HepG2 (cell line): Measurements from ENCODE around the gene DGUOK. TPM values are rescaled to one million over a fixed set of nuclear protein-coding genes. Genes with fewer than 3 reads are reported as not detected.
A peak's percentile ranks its signal among the peaks of the same experiment; 100 is the strongest.

Experiments
- AKAP8 ChIP-seq: sonication (generic); formaldehyde crosslinking; IDR thresholded peaks from 2 replicates; pipeline ENCODE4 v1.5.1; 2020; ENCODE audit warnings: mild to moderate bottlenecking, missing genetic modification reagents
- CBX2 ChIP-seq, 2 experiments: fragments of 200-600 bp in 1 of 2; sonication (generic); formaldehyde crosslinking in 1 of 2; IDR thresholded peaks; 2 replicates each; pipeline versions ENCODE4 v1.7.0 to v1.8.1; 2018 to 2022; ENCODE audit warnings: low read depth in 2 of 2, low read length in 1 of 2, mild to moderate bottlenecking in 1 of 2, missing genetic modification reagents in 1 of 2
- EED ChIP-seq: sonication (generic); formaldehyde crosslinking; IDR thresholded peaks from 2 replicates; pipeline ENCODE4 v1.5.0; 2020; ENCODE audit warnings: mild to moderate bottlenecking, missing genetic modification reagents
- ETV5 ChIP-seq: IDR thresholded peaks from 2 replicates; pipeline ENCODE4 v1.6.1; 2018; ENCODE audit warnings: missing biosample characterization, missing genetic modification reagents, inconsistent platforms, borderline replicate concordance
- HOXA3 ChIP-seq: sonication (generic); formaldehyde crosslinking; IDR thresholded peaks from 2 replicates; pipeline ENCODE4 v1.5.0; 2020; ENCODE audit warnings: missing genetic modification reagents
- KDM5A ChIP-seq: fragments of 200-600 bp; sonication (generic); IDR thresholded peaks from 2 replicates; pipeline ENCODE4 v1.7.0; 2018; ENCODE audit warnings: antibody characterized with exemption, mild to moderate bottlenecking, low read length, borderline replicate concordance
- MTA1 ChIP-seq: sonication (generic); formaldehyde crosslinking; IDR thresholded peaks from 2 replicates; pipeline ENCODE4 v1.4.0; 2020; ENCODE audit warnings: missing genetic modification reagents, mild to moderate bottlenecking, borderline replicate concordance
- NCOR1 ChIP-seq: fragments of 200-600 bp; sonication (generic); IDR thresholded peaks from 2 replicates; pipeline ENCODE4 v1.7.0; 2017; ENCODE audit warnings: antibody characterized with exemption, low read length, borderline replicate concordance
- PAWR ChIP-seq: sonication (generic); formaldehyde crosslinking; IDR thresholded peaks from 2 replicates; pipeline ENCODE4 v1.4.0; 2020; ENCODE audit warnings: missing genetic modification reagents, mild to moderate bottlenecking, borderline replicate concordance
- RXRB ChIP-seq: IDR thresholded peaks from 2 replicates; pipeline ENCODE4 v1.6.1; 2016; ENCODE audit warnings: borderline replicate concordance, missing genetic modification reagents, missing compliant biosample characterization
- SOX13 ChIP-seq, 3 experiments: fragments of 450-650 bp in 1 of 3; sonication (generic) in 1 of 3; formaldehyde crosslinking in 1 of 3; IDR thresholded peaks in 2 of 3; conservative IDR thresholded peaks in 1 of 3; 2 replicates each; pipeline versions ENCODE4 v1.5.0 to v1.6.1; 2016 to 2020; ENCODE audit warnings: antibody characterized with exemption in 1 of 3, mild to moderate bottlenecking in 1 of 3, missing compliant biosample characterization in 1 of 3, missing genetic modification reagents in 1 of 3, moderate library complexity in 1 of 3
- ZC3H13 ChIP-seq: sonication (generic); formaldehyde crosslinking; IDR thresholded peaks from 2 replicates; pipeline ENCODE4 v1.8.1; 2023; ENCODE audit warnings: mild to moderate bottlenecking, missing genetic modification reagents, moderate library complexity
- ZC3H4 ChIP-seq: sonication (generic); formaldehyde crosslinking; IDR thresholded peaks from 2 replicates; pipeline ENCODE4 v1.4.0; 2020; ENCODE audit warnings: missing genetic modification reagents, borderline replicate concordance
- ZNF598 ChIP-seq: sonication (generic); formaldehyde crosslinking; IDR thresholded peaks from 2 replicates; pipeline ENCODE4 v1.5.1; 2020; ENCODE audit warnings: mild to moderate bottlenecking, missing genetic modification reagents, borderline replicate concordance
- ZNF777 ChIP-seq: sonication (generic); formaldehyde crosslinking; IDR thresholded peaks from 2 replicates; pipeline ENCODE4 v1.4.0; 2020; ENCODE audit warnings: missing genetic modification reagents
- polyA plus RNA-seq, 8 experiments: library from polyadenylated mRNA; depleted of rRNA in 3 of 8; stranded (reverse) in 7 of 8; unstranded in 1 of 8; fragments of >200 nt; fragmentation: Illumina TruSeq in 4 of 8; extraction: Trizol in 4 of 8; gene quantifications; 2 replicates each; pipeline versions ENCODE4 v1.2.1 to v1.2.3, GENCODE V29; 2011 to 2016; ENCODE audit warnings: low read depth in 4 of 8, missing spikeins in 1 of 8, mixed read lengths in 1 of 8; ENCODE audit not compliant: insufficient read depth in 1 of 8
- total RNA-seq, 5 experiments: library from RNA; depleted of rRNA; stranded (reverse); fragments of >200 nt; fragmentation: Illumina TruSeq; extraction: Trizol; gene quantifications; 2 replicates each; pipeline ENCODE4 v1.2.3, GENCODE V29; 2016; ENCODE audit warnings: low read depth in 1 of 5
- TF ChIP-seq, protein P1 (sequence below): sonication (generic); formaldehyde crosslinking; IDR thresholded peaks from 2 replicates; pipeline ENCODE4 v1.5.0; 2020; ENCODE audit warnings: mild to moderate bottlenecking, missing genetic modification reagents, borderline replicate concordance
- TF ChIP-seq, protein P2 (sequence below): sonication (generic); formaldehyde crosslinking; IDR thresholded peaks from 2 replicates; pipeline ENCODE4 v1.5.0; 2020; ENCODE audit warnings: mild to moderate bottlenecking, missing genetic modification reagents
- TF ChIP-seq, protein P3 (sequence below): sonication (generic); formaldehyde crosslinking; IDR thresholded peaks from 2 replicates; pipeline ENCODE4 v1.8.0; 2022; ENCODE audit warnings: missing genetic modification reagents, mild to moderate bottlenecking, borderline replicate concordance
- TF ChIP-seq, protein P4 (sequence below): sonication (generic); formaldehyde crosslinking; IDR thresholded peaks from 2 replicates; pipeline ENCODE4 v1.4.0; 2020; ENCODE audit warnings: mild to moderate bottlenecking, missing genetic modification reagents

Gene DGUOK
- total and polyA plus RNA-seq, 2 of the 13 experiments (the other 11 are each of a cell fraction or from before 2014, with no cell fraction given) = 105 to 137 TPM

DNA sequence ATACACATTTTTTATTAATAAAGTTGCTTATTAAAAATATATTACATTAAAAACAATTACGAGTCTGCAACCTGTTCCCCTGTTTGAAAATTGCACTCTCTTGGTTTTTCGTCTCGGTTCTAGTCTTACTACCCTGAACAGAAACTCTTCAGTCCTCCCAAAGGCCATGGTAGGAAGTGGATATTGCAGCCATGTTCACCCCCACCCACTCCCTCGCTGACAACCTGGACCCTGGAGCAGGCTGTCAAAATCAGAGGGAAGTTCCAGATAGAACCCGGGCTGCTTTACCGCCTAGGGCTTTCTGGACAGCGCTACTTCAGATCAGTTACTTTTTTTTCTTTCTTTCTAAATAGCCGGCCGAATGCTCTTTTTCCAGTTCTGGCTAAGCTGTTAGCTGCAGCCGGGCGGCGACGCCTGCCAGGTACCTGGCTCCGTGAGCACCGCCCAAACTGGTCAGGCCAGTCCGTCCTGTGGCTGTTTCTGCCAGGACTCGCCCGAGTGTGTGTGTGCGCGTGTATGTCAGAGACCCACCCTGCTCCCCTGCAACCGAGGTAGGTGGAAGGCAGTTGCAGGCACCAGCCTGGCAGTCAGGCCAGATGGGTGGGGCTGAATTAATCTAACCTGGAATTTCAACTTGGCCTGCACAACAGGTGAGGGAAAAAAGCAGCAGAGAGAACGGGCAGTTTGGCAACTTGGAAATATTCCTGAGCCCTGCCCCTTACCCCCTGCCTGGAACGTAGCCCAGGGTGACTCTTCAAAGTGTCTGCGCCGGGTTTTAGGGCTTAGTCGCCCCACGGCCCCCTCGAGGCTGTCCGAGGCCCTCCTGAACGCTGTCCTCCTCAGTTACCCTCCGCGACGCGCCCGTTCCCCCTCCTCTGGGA lies 56.9 kb downstream of the DGUOK start (continued):
- TF ChIP-seq KDM5A (no peak), AKAP8 (peak; percentile 93), ZNF777 (CRISPR knock-in tag) (no peak), ZNF598 (CRISPR knock-in tag) (no peak), HOXA3 (CRISPR knock-in tag) (peak; percentile 36; the same call in 1 of the 2 replicates), EED (CRISPR knock-in tag) (peak; percentile 45; the same call in 1 of the 2 replicates), ZC3H4 (CRISPR knock-in tag) (peak; percentile 74; the same call in 1 of the 2 replicates), ZC3H13 (CRISPR knock-in tag) (peak; percentile 92), CBX2 (IDR thresholded peaks at IDR 0.05; ENCODE audit: low read depth, low read length) (peak; percentile 59; the same call in 1 of the 2 replicates), CBX2 (CRISPR knock-in tag; IDR thresholded peaks at IDR 0.05; ENCODE audit: low read depth) (no peak), MTA1 (CRISPR knock-in tag) (peak; percentile 16; the same call in 1 of the 2 replicates), RXRB (CRISPR knock-in tag) (no peak), NCOR1 (0 out of 2 replicates have a peak, but pooled peaks have one; percentile 32), ETV5 (CRISPR knock-in tag) (no peak), SOX13 (IDR thresholded peaks at IDR 0.05) (no peak), SOX13 (CRISPR knock-in tag; conservative IDR thresholded peaks at IDR 0.05 in 1 of 2, IDR thresholded peaks at IDR 0.05 in 1 of 2) (no peak), PAWR (CRISPR knock-in tag) (no peak)
- TF ChIP-seq, protein P1, sequence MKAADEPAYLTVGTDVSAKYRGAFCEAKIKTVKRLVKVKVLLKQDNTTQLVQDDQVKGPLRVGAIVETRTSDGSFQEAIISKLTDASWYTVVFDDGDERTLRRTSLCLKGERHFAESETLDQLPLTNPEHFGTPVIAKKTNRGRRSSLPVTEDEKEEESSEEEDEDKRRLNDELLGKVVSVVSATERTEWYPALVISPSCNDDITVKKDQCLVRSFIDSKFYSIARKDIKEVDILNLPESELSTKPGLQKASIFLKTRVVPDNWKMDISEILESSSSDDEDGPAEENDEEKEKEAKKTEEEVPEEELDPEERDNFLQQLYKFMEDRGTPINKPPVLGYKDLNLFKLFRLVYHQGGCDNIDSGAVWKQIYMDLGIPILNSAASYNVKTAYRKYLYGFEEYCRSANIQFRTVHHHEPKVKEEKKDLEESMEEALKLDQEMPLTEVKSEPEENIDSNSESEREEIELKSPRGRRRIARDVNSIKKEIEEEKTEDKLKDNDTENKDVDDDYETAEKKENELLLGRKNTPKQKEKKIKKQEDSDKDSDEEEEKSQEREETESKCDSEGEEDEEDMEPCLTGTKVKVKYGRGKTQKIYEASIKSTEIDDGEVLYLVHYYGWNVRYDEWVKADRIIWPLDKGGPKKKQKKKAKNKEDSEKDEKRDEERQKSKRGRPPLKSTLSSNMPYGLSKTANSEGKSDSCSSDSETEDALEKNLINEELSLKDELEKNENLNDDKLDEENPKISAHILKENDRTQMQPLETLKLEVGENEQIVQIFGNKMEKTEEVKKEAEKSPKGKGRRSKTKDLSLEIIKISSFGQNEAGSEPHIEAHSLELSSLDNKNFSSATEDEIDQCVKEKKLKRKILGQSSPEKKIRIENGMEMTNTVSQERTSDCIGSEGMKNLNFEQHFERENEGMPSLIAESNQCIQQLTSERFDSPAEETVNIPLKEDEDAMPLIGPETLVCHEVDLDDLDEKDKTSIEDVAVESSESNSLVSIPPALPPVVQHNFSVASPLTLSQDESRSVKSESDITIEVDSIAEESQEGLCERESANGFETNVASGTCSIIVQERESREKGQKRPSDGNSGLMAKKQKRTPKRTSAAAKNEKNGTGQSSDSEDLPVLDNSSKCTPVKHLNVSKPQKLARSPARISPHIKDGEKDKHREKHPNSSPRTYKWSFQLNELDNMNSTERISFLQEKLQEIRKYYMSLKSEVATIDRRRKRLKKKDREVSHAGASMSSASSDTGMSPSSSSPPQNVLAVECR (CRISPR knock-in tag) = no peak; the same call in 1 of the 2 replicates
- TF ChIP-seq, protein P2, sequence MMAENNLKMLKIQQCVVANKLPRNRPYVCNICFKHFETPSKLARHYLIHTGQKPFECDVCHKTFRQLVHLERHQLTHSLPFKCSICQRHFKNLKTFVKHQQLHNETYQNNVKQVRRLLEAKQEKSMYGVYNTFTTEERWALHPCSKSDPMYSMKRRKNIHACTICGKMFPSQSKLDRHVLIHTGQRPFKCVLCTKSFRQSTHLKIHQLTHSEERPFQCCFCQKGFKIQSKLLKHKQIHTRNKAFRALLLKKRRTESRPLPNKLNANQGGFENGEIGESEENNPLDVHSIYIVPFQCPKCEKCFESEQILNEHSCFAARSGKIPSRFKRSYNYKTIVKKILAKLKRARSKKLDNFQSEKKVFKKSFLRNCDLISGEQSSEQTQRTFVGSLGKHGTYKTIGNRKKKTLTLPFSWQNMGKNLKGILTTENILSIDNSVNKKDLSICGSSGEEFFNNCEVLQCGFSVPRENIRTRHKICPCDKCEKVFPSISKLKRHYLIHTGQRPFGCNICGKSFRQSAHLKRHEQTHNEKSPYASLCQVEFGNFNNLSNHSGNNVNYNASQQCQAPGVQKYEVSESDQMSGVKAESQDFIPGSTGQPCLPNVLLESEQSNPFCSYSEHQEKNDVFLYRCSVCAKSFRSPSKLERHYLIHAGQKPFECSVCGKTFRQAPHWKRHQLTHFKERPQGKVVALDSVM (CRISPR knock-in tag) = no peak
- TF ChIP-seq, protein P3, sequence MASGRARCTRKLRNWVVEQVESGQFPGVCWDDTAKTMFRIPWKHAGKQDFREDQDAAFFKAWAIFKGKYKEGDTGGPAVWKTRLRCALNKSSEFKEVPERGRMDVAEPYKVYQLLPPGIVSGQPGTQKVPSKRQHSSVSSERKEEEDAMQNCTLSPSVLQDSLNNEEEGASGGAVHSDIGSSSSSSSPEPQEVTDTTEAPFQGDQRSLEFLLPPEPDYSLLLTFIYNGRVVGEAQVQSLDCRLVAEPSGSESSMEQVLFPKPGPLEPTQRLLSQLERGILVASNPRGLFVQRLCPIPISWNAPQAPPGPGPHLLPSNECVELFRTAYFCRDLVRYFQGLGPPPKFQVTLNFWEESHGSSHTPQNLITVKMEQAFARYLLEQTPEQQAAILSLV (CRISPR knock-in tag) = no peak
- TF ChIP-seq, protein P4, sequence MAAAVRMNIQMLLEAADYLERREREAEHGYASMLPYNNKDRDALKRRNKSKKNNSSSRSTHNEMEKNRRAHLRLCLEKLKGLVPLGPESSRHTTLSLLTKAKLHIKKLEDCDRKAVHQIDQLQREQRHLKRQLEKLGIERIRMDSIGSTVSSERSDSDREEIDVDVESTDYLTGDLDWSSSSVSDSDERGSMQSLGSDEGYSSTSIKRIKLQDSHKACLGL (CRISPR knock-in tag) = peak; percentile 20; the same call in 1 of the 2 replicates
